HG02678 (cell line): ENCODE results near the gene TWIST2.

Experiments
- ATAC-seq: cut with Tn5 transposase; IDR thresholded peaks from one replicate; pipeline ENCODE4 v1.9.1; 2021; ENCODE audit warnings: mild to moderate bottlenecking, moderate library complexity; ENCODE audit not compliant: unreplicated experiment

Gene TWIST2

GRCh38 chr2:238936162-238937052, 88.5 kb downstream of the TWIST2 start:
- ATAC-seq, result no peak

GRCh38 chr2:238938003-238938400, 90.1 kb downstream of the TWIST2 start:
- ATAC-seq, result no peak

- ATAC-seq, result no peak
Observed at GRCh38 chr2:238938401-238939055, 90.6 kb downstream of the TWIST2 start.

- ATAC-seq, result no peak
Observed at GRCh38 chr2:238939074-238939473, 91.2 kb downstream of the TWIST2 start.

- no peak for ATAC-seq
Observed at GRCh38 chr2:238939521-238940403, 91.9 kb downstream of the TWIST2 start.

- no peak for ATAC-seq
Observed at GRCh38 chr2:238940806-238941205, 92.9 kb downstream of the TWIST2 start.

GRCh38 chr2:238941262-238941792, 93.4 kb downstream of the TWIST2 start:
- ATAC-seq, result no peak

- no peak for ATAC-seq
Observed at GRCh38 chr2:238942080-238942725, 94.3 kb downstream of the TWIST2 start.

- no peak for ATAC-seq
Observed at GRCh38 chr2:238942726-238943300, 94.9 kb downstream of the TWIST2 start.

- ATAC-seq, result no peak
Observed at GRCh38 chr2:238943338-238944067, 95.6 kb downstream of the TWIST2 start.

- no peak for ATAC-seq
Observed at GRCh38 chr2:238945433-238946150, 97.7 kb downstream of the TWIST2 start.

- no peak for ATAC-seq
Observed at GRCh38 chr2:238946318-238947242, 98.7 kb downstream of the TWIST2 start.

GRCh38 chr2:238947243-238947760, 99.4 kb downstream of the TWIST2 start:
- no peak for ATAC-seq

- ATAC-seq, result no peak
Observed at GRCh38 chr2:238947920-238948710, 100.2 kb downstream of the TWIST2 start.

GRCh38 chr2:238948765-238949641, 101.1 kb downstream of the TWIST2 start:
- ATAC-seq, result no peak
